Suprapubic skin (tissue), 3 donors: ENCODE data around the gene EPB41L4B.

Experiments
- CTCF ChIP-seq, 2 donors: fragments of 200-600 bp in 1 of 2; fragments of 450-650 bp in 1 of 2; sonication (generic) in 1 of 2; IDR thresholded peaks; one replicate each; pipeline ENCODE4 v1.5.1; 2016 to 2019; ENCODE audit warnings: antibody characterized with exemption in 2 of 2, mild to moderate bottlenecking in 1 of 2, moderate library complexity in 1 of 2
- POLR2AphosphoS5 ChIP-seq, 3 donors: sonication (generic); formaldehyde crosslinking; IDR thresholded peaks; one replicate each; pipeline ENCODE4 v1.6.1; 2017; ENCODE audit warnings: antibody characterized with exemption in 3 of 3

- no peak for TF ChIP-seq CTCF (IDR thresholded peaks at IDR 0.05)
- TF ChIP-seq POLR2AphosphoS5 (IDR thresholded peaks at IDR 0.05): no peak
Measured at GRCh38 chr9:109319017-109319625, 1.7 kb downstream of the EPB41L4B start.
